AG04449 (cell line): Measurements from ENCODE around the gene KRT16.
"Not testable (repeated sequence)": the region's sequence is repeated elsewhere in the genome, so short reads cannot be mapped to it uniquely, and the experiment has no call there.

Experiments
- CTCF ChIA-PET: fragments of 350-600 bp; formaldehyde crosslinking; extraction: SDS; loops from one replicate; lab custom pipeline; 2021; ENCODE audit warnings: antibody characterized with exemption; lab: Yijun Ruan, JAX
- POLR2A ChIA-PET: fragments of 400-600, 350-600 bp; formaldehyde crosslinking; extraction: SDS; loops from one replicate; lab custom pipeline; 2020; ENCODE audit warnings: antibody characterized with exemption, inconsistent platforms; lab: Yijun Ruan, JAX
- DNase-seq: peaks from one replicate; pipeline ENCODE4 v3.0.0-alpha.2; 2010; ENCODE audit warnings: low read depth, low spot score
- H3K4me3 ChIP-seq: 2 replicates; pipeline ENCODE4 v1.5.1; 2011; ENCODE audit warnings: low read depth, mild to moderate bottlenecking, control low read depth, low read length
- CTCF ChIP-seq: IDR thresholded peaks from one replicate; pipeline ENCODE4 v1.5.1; 2011; ENCODE audit warnings: mild to moderate bottlenecking, moderate library complexity, low read length, control low read depth, inconsistent platforms; ENCODE audit not compliant: insufficient read depth; ENCODE audit errors: missing control alignments

Gene KRT16

GRCh38 chr17:41612376-41613160 lies at the start of gene KRT16:
TSS of gene KRT16 (minus strand) at chr17:41612767. CDS start at chr17:41612688, 79 bp downstream.
- CTCF ChIA-PET = interaction anchor here (4.5 kb wide), 1 partner anchor 36 kb away, joined by 23 read pairs; no protein-coding TSS in a partner anchor
- H3K4me3 ChIP-seq, POLR2A ChIA-PET, DNase-seq: not testable (repeated sequence)

GRCh38 chr17:41660221-41660711 lies 47.7 kb upstream of the KRT16 start:
- TF ChIP-seq CTCF = no peak
- no peak overlapping the region for H3K4me3 ChIP-seq
- DNase-seq = no peak
- POLR2A ChIA-PET = no interaction called here
- CTCF ChIA-PET = interaction anchor here (0.8 to 14.2 kb wide), 13 partner anchors 12 to 1045 kb away, joined by 3 to 604 read pairs (median 4); no protein-coding TSS in a partner anchor

GRCh38 chr17:41659427-41660212 lies 47.1 kb upstream of the KRT16 start:
- ChIA-PET CTCF (interaction anchor here (1.0 to 14.2 kb wide), 9 partner anchors 11 to 852 kb away, joined by 3 to 604 read pairs (median 38); no protein-coding TSS in a partner anchor), POLR2A (no interaction called here)
- no peak overlapping the region for H3K4me3 ChIP-seq
- TF ChIP-seq CTCF = no peak
- no peak for DNase-seq

- H3K4me3 ChIP-seq = no peak overlapping the region
- TF ChIP-seq CTCF = no peak
- CTCF ChIA-PET = interaction anchor here (0.9 to 14.2 kb wide), 5 partner anchors 10 to 856 kb away, joined by 4 to 536 read pairs (median 10); no protein-coding TSS in a partner anchor
- POLR2A ChIA-PET = no interaction called here
- no peak for DNase-seq
Measured at GRCh38 chr17:41658846-41659245, 46.3 kb upstream of the KRT16 start.

GRCh38 chr17:41657936-41658335 lies 45.4 kb upstream of the KRT16 start:
- CTCF ChIA-PET = interaction anchor here (0.9 to 19.8 kb wide), 5 partner anchors 6 to 855 kb away, joined by 7 to 536 read pairs (median 29); no protein-coding TSS in a partner anchor
- DNase-seq = no peak
- POLR2A ChIA-PET = no interaction called here
- no peak overlapping the region for H3K4me3 ChIP-seq
- no peak for TF ChIP-seq CTCF

GRCh38 chr17:41657176-41657754 lies 44.7 kb upstream of the KRT16 start:
- no peak overlapping the region for H3K4me3 ChIP-seq
- ChIA-PET CTCF (interaction anchor here (1.7 to 19.8 kb wide), 4 partner anchors 7 to 854 kb away, joined by 10 to 536 read pairs (median 282); no protein-coding TSS in a partner anchor), POLR2A (no interaction called here)
- no peak for TF ChIP-seq CTCF
- no peak for DNase-seq
